Measurements from ENCODE around the gene CPB2.

The CPB2 gene

DNA sequence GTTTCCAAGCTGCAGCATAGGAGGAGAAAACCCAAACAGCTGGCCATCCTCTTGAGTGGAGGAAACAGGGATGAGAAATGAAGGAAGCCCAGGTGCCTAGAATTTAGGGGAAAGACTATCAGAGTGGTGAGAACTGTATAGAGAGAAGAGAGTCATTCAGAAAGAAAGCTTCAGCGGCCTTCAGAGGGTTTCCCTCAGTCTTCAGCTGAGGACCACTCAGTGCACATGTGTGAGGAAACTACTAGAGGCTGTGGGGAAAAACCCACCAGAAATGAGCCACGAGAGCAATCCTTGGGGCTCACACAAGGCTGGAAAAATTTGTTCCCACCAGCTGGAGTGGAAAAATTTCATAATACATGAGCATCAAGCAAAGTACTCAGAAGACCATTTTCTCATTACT is 35.2 kb upstream of the CPB2 start:
- no peak overlapping the region for H3K27ac ChIP-seq
- no peaks in the 10 kb centered on the region for H3K4me1 ChIP-seq (ENCODE audit: control insufficient read depth in 1 of 2, insufficient read depth in 1 of 2, low read depth in 1 of 2, low read length in 1 of 2)
- peaks cover 100% of the 10 kb centered on the region for H3K36me3 ChIP-seq
- TF ChIP-seq, protein P1, sequence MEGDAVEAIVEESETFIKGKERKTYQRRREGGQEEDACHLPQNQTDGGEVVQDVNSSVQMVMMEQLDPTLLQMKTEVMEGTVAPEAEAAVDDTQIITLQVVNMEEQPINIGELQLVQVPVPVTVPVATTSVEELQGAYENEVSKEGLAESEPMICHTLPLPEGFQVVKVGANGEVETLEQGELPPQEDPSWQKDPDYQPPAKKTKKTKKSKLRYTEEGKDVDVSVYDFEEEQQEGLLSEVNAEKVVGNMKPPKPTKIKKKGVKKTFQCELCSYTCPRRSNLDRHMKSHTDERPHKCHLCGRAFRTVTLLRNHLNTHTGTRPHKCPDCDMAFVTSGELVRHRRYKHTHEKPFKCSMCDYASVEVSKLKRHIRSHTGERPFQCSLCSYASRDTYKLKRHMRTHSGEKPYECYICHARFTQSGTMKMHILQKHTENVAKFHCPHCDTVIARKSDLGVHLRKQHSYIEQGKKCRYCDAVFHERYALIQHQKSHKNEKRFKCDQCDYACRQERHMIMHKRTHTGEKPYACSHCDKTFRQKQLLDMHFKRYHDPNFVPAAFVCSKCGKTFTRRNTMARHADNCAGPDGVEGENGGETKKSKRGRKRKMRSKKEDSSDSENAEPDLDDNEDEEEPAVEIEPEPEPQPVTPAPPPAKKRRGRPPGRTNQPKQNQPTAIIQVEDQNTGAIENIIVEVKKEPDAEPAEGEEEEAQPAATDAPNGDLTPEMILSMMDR (IDR thresholded peaks at IDR 0.05): no peak
- peaks cover 11% of the 10 kb centered on the region for H3K9me3 ChIP-seq
- H3K27me3 ChIP-seq: no peaks in the 10 kb centered on the region
- no peak overlapping the region for H3K4me3 ChIP-seq (ENCODE audit: low read depth in 1 of 2, low read length in 1 of 2)

- TF ChIP-seq, protein P1 (IDR thresholded peaks at IDR 0.05): no peak
- Histone ChIP-seq H3K27ac (peak overlapping the region; percentile 42), H3K36me3 (peaks cover 100% of the 10 kb centered on the region), H3K4me3 (ENCODE audit: low read depth in 1 of 2, low read length in 1 of 2) (no peak overlapping the region), H3K4me1 (ENCODE audit: control insufficient read depth in 1 of 2, insufficient read depth in 1 of 2, low read depth in 1 of 2, low read length in 1 of 2) (no peaks in the 10 kb centered on the region), H3K27me3 (no peaks in the 10 kb centered on the region), H3K9me3 (peaks cover 14% of the 10 kb centered on the region)
Measured at GRCh38 chr13:46137627-46138317, 32.9 kb upstream of the CPB2 start.

DNA sequence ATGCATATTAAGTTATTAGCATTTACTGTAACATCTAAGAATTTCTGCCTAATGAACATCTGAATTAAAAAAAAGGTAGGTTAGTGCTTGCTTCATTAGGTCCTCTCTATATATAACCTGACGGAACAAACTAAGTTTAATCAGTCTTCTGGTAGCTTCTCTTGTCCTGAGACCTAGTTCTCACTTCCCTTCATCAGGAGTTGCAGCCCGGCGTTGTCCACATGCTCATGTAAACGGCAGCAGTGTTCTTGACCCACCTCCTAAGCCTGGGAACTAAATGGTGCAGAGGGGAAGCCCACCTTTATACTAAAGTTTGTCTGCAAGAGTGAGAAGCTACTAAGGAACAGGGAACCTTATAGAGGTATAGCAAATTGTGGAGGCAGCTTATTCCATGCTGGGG is 31.9 kb upstream of the CPB2 start:
- peaks cover 100% of the 10 kb centered on the region for H3K36me3 ChIP-seq
- no peaks in the 10 kb centered on the region for H3K4me1 ChIP-seq (ENCODE audit: control insufficient read depth in 1 of 2, insufficient read depth in 1 of 2, low read depth in 1 of 2, low read length in 1 of 2)
- H3K27ac ChIP-seq: no peak overlapping the region
- TF ChIP-seq, protein P1 (IDR thresholded peaks at IDR 0.05): no peak
- no peak overlapping the region for H3K4me3 ChIP-seq (ENCODE audit: low read depth in 1 of 2, low read length in 1 of 2)
- H3K9me3 ChIP-seq: peaks cover 16% of the 10 kb centered on the region
- no peaks in the 10 kb centered on the region for H3K27me3 ChIP-seq

DNA sequence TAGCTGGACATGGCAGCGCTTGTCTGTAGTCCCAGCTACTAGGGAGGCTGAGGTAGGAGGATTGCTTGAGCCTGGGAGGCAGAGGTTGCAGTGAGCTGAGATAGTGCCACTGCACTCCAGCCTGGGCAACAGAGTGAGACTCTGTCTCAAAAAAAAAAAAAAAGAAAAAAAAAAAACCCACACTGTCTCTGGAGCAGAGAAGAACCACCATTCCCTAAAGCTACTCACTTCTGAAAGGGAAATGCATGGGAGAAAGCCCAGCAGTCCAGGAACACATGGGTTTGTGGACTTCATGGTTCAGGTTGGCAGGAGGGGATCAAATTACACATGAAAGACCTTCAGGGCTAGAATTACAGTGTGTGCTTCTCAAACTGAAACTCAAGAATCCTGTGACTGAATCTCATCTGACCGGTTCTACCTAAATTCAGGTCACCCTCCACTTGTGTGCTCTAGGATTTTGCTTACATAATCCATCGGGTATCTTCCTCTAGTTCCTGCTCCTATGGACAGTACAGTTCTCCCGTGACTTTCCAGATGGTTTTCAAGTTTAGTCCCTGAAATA is 30.2 kb upstream of the CPB2 start:
- H3K36me3 ChIP-seq: peaks cover 100% of the 10 kb centered on the region
- H3K27ac ChIP-seq: peak overlapping the region; percentile 45
- peaks cover 17% of the 10 kb centered on the region for H3K9me3 ChIP-seq
- no peaks in the 10 kb centered on the region for H3K4me1 ChIP-seq (ENCODE audit: control insufficient read depth in 1 of 2, insufficient read depth in 1 of 2, low read depth in 1 of 2, low read length in 1 of 2)
- no peaks in the 10 kb centered on the region for H3K27me3 ChIP-seq
- TF ChIP-seq, protein P1 (IDR thresholded peaks at IDR 0.05): no peak
- no peak overlapping the region for H3K4me3 ChIP-seq (ENCODE audit: low read depth in 1 of 2, low read length in 1 of 2)

DNA sequence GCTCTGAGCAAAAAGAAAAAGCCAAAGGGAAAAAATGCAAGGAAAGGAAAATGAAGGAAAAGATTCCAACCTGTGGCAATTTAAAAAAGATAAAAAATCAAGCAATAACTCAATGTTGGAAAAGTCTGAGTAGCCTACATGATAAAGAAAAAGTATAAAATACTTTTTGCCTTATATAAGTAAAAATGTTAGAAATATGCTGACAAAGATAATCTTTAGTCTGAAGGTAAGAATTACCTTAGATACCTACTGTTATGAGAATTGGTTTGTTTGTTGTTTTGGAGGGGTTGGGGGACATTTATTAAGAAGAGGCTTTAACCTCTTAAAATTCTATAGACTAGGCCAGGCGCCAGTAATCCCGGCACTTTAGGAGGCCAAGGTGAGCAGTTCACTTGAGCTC is 29.7 kb upstream of the CPB2 start:
- TF ChIP-seq, protein P1 (IDR thresholded peaks at IDR 0.05): no peak
- no peaks in the 10 kb centered on the region for H3K27me3 ChIP-seq
- H3K9me3 ChIP-seq: peaks cover 21% of the 10 kb centered on the region
- no peaks in the 10 kb centered on the region for H3K4me1 ChIP-seq (ENCODE audit: control insufficient read depth in 1 of 2, insufficient read depth in 1 of 2, low read depth in 1 of 2, low read length in 1 of 2)
- H3K36me3 ChIP-seq: peaks cover 100% of the 10 kb centered on the region
- no peak overlapping the region for H3K4me3 ChIP-seq (ENCODE audit: low read depth in 1 of 2, low read length in 1 of 2)
- H3K27ac ChIP-seq: peak overlapping the region; percentile 45

Measured in neutrophil (primary cell).